GM23248 (cell line): Measurements from ENCODE around the gene XPO6. TPM values are rescaled to one million over a fixed set of nuclear protein-coding genes. Genes with fewer than 3 reads are reported as not detected.

Experiments
- DNase-seq: peaks from one replicate; pipeline ENCODE4 v3.0.0-alpha.2; 2015
- H2AFZ ChIP-seq: fragments of 200-600 bp; sonication (generic); 2 replicates; pipeline ENCODE4 v1.6.1; 2016; ENCODE audit warnings: antibody characterized with exemption
- H3F3A ChIP-seq: fragments of 200-600 bp; sonication (generic); 2 replicates; pipeline ENCODE4 v1.6.1; 2016; ENCODE audit warnings: mild to moderate bottlenecking, antibody characterized with exemption, mixed run types; ENCODE audit not compliant: insufficient read depth
- H3K27ac ChIP-seq: fragments of 200-600 bp; sonication (generic); 2 replicates; pipeline ENCODE4 v1.5.1; 2016; ENCODE audit warnings: mild to moderate bottlenecking
- H3K27me3 ChIP-seq: fragments of 200-600 bp; sonication (generic); replicated peaks from 2 replicates; pipeline ENCODE4 v1.6.1; 2016; ENCODE audit warnings: mild to moderate bottlenecking; ENCODE audit not compliant: insufficient read depth
- H3K36me3 ChIP-seq: fragments of 200-600 bp; sonication (generic); 2 replicates; pipeline ENCODE4 v1.6.1; 2016; ENCODE audit warnings: low read depth, mild to moderate bottlenecking
- H3K4me1 ChIP-seq: fragments of 200-600 bp; sonication (generic); 2 replicates; pipeline ENCODE4 v1.6.1; 2016; ENCODE audit warnings: mild to moderate bottlenecking; ENCODE audit not compliant: insufficient read depth
- H3K4me2 ChIP-seq: fragments of 200-600 bp; sonication (generic); one replicate; pipeline ENCODE4 v1.6.1; 2016; ENCODE audit warnings: mild to moderate bottlenecking; ENCODE audit not compliant: unreplicated experiment
- H3K4me3 ChIP-seq: fragments of 200-600 bp; sonication (generic); 2 replicates; pipeline ENCODE4 v1.5.1; 2016; ENCODE audit warnings: mild to moderate bottlenecking
- H3K79me2 ChIP-seq: fragments of 200-600 bp; sonication (generic); 2 replicates; pipeline ENCODE4 v1.6.1; 2016; ENCODE audit warnings: mild to moderate bottlenecking; ENCODE audit not compliant: insufficient read depth
- H3K9ac ChIP-seq: fragments of 200-600 bp; sonication (generic); 2 replicates; pipeline ENCODE4 v1.6.1; 2016; ENCODE audit warnings: mild to moderate bottlenecking
- H3K9me2 ChIP-seq: fragments of 200-600 bp; sonication (generic); 2 replicates; pipeline ENCODE4 v1.6.1; 2016; ENCODE audit warnings: mixed run types, mild to moderate bottlenecking, moderate library complexity; ENCODE audit not compliant: insufficient read depth
- H3K9me3 ChIP-seq: fragments of 200-600 bp; sonication (generic); one replicate; pipeline ENCODE4 v1.6.1; 2017; ENCODE audit warnings: low read depth
- H4K20me1 ChIP-seq: fragments of 200-600 bp; sonication (generic); 2 replicates; pipeline ENCODE4 v1.6.0; 2016; ENCODE audit not compliant: insufficient read depth
- EZH2 ChIP-seq: fragments of 200-600 bp; sonication (generic); IDR thresholded peaks from 2 replicates; pipeline ENCODE4 v1.6.1; 2018; ENCODE audit warnings: antibody characterized with exemption, mild to moderate bottlenecking; ENCODE audit not compliant: insufficient read depth, poor library complexity, severe bottlenecking
- EZH2phosphoT487 ChIP-seq: fragments of 200-600 bp; sonication (generic); IDR thresholded peaks from 2 replicates; pipeline ENCODE4 v1.6.1; 2018; ENCODE audit warnings: antibody characterized with exemption, moderate library complexity, mild to moderate bottlenecking, low read depth; ENCODE audit not compliant: insufficient read depth
- WGBS, 2 experiments: methylation state at CpG; one replicate each; pipeline ENCODE4 v1.1.6; 2015 to 2017; ENCODE audit warnings: low lambda C conversion rate in 2 of 2, low coverage in 1 of 2; ENCODE audit errors: missing lambda C conversion rate in 2 of 2; 5-methylcytosine and 5-hydroxymethylcytosine counted together
- in situ Hi-C: fragments of 300-500 bp; cut with MboI; formaldehyde crosslinking; loops from 2 replicates; pipeline ENCODE4 v1.15.0; 2020
- polyA plus RNA-seq: library from polyadenylated mRNA; unstranded; fragments of >200 nt; fragmentation: Nextera tagmentation; extraction: Ambion mirVana; gene quantifications from 2 replicates; pipeline ENCODE4 v1.2.1, GENCODE V29; 2016
- total RNA-seq: library from RNA; depleted of rRNA; stranded (reverse); fragments of >200 nt; shearing (Covaris generic); gene quantifications from 2 replicates; pipeline ENCODE4 v1.2.3, GENCODE V29; 2014

Gene XPO6
- total and polyA plus RNA-seq, 2 experiments from 2014 or later, result 50.7 to 118 TPM

DNA sequence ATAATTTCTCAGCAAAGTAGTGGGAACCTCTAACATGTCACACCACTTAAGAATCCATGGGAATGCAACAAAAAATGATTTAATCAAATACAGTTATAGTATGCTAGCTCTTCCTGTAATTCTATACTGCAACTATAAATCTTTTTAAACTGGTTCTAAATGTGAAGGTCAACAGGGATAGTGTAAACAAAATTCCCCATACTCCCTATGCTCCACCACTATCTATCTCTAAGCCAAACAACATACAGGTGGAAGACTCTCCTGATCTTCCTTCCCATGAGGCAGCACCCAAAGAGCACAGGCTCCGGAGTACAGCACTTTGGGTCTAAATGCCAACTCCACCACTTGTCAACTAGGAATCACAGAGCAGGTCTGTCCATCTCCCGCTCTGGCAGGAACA lies 4.4 kb downstream of the XPO6 start:
- Histone ChIP-seq H3K9me3 (no peaks in the 10 kb centered on the region), H3K27ac (no peak overlapping the region), H3K27me3 (no peaks in the 10 kb centered on the region), H3K79me2 (peaks cover 94% of the 10 kb centered on the region), H3K9me2 (no peaks in the 10 kb centered on the region), H3K4me2 (no peak overlapping the region), H3K4me1 (peaks cover 11% of the 10 kb centered on the region; the same call in 1 of the 2 replicates), H3K4me3 (no peak overlapping the region), H3K9ac (no peak overlapping the region), H4K20me1 (peaks cover 16% of the 10 kb centered on the region), H2AFZ (no peak overlapping the region), H3K36me3 (peaks cover 33% of the 10 kb centered on the region; the same call in 1 of the 2 replicates), H3F3A (peaks cover 3% of the 10 kb centered on the region; the same call in 1 of the 2 replicates)
- in situ Hi-C loops, result no loop called here
- TF ChIP-seq EZH2phosphoT487 (no peak), EZH2 (no peak)
- 97 to 100% methylated on average over 2 of the region's 2 CpGs for WGBS, 2 experiments
- no peak for DNase-seq

DNA sequence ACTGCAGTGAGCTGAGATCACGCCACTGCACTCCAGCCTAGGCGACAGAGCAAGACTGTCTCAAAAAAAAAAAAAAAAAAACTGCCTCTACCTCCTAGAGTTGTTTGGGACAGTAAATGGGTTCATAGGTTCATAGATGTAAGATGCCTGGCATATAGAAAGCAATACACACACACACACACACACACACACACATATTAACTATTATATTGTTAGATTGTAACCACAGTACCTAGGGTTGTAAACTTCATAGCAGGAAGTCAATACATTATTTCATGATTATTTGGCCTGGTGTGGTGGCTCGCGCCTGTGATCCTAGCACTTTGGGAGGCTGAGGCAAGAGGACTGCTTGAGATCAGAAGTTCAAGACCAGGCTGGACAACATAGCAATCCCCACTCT lies 5.8 kb downstream of the XPO6 start:
- H3K27me3 ChIP-seq, result no peaks in the 10 kb centered on the region
- H2AFZ ChIP-seq, result no peak overlapping the region
- no peaks in the 10 kb centered on the region for H3K9me2 ChIP-seq
- no peak overlapping the region for H3K4me3 ChIP-seq
- peaks cover 10% of the 10 kb centered on the region; the same call in 1 of the 2 replicates for H3K4me1 ChIP-seq
- H3K4me2 ChIP-seq, result no peak overlapping the region
- peaks cover 100% of the 10 kb centered on the region for H3K79me2 ChIP-seq
- no peak overlapping the region for H3K9ac ChIP-seq
- TF ChIP-seq EZH2 (no peak), EZH2phosphoT487 (no peak)
- peaks cover 19% of the 10 kb centered on the region for H4K20me1 ChIP-seq
- no peak overlapping the region for H3K27ac ChIP-seq
- no peaks in the 10 kb centered on the region for H3F3A ChIP-seq
- peaks cover 37% of the 10 kb centered on the region; the same call in 1 of the 2 replicates for H3K36me3 ChIP-seq
- no peaks in the 10 kb centered on the region for H3K9me3 ChIP-seq
- DNase-seq, result no peak
- in situ Hi-C loops, result no loop called here
- WGBS, 2 experiments, result 97 to 98% methylated on average over 4 of the region's 4 CpGs

DNA sequence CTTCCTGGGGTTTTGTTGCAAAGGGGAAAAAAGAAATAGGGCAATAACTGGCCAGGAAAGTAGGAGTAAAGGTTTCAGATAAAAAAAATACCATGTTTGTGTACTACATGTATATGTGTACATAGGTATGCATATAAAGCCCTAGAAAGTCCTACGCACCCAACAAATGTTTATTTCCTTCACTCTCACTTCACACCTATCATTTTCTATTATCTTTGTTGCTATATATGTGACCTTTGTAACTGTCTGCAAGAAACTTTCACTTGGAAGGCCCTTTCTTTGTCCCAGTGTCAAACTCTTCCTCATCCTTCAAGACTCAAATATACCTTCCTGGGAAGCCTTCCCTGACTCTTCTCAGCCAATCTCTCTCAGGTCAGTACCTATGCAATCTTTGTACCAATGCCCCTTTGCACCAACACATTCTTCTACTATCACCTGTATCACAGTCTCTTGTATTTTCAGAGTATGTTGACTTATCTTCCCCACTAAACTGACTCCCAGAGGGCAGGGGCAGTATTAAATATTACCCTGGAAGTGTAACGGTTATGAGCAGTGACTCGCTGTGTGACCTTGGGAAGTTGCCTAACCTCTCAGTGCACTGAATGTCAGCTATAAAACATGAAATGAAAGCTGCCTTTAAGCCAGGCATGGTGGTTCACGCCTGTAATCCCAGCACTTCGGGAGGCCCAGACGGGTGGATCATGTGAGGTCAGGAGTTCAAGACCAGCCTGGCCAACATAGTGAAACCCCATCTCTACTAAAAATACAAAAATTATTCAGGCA lies 6.5 kb downstream of the XPO6 start:
- Histone ChIP-seq H3K9me3 (no peaks in the 10 kb centered on the region), H3K27me3 (no peaks in the 10 kb centered on the region), H3K27ac (no peak overlapping the region), H3K4me3 (no peak overlapping the region), H2AFZ (no peak overlapping the region), H3F3A (no peaks in the 10 kb centered on the region; the same call in 1 of the 2 replicates), H3K36me3 (peaks cover 39% of the 10 kb centered on the region; the same call in 1 of the 2 replicates), H3K9me2 (no peaks in the 10 kb centered on the region), H4K20me1 (peaks cover 15% of the 10 kb centered on the region), H3K4me2 (no peak overlapping the region), H3K79me2 (peaks cover 100% of the 10 kb centered on the region), H3K4me1 (peaks cover 8% of the 10 kb centered on the region; the same call in 1 of the 2 replicates), H3K9ac (no peak overlapping the region)
- no peak for TF ChIP-seq EZH2
- no peak for TF ChIP-seq EZH2phosphoT487
- in situ Hi-C loops, result no loop called here
- DNase-seq, result no peak
- WGBS, 2 experiments, result 83 to 97% methylated on average over 6 of the region's 6 CpGs

DNA sequence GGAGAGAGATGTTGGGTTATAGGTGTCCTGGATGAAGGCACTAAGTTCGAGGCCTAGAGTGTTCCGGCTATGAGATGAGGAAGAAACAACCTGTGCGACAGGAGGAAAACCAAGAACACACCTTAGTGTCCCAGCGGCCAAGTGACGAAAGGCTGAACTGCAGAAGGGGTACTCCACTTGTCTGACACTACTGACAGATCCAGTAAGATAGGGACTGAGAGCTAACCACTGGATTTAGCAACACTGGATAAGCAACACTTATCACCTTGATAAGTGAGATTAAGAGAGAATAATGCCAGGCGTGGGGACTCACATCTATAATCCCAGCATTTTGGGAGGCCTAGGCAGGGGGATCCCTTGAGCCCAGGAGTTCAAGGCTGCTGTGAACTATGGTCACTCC lies 7.1 kb downstream of the XPO6 start:
- Histone ChIP-seq H3K4me1 (0 out of 2 replicates have a peak, but pooled peaks cover under 1% of the 10 kb centered on the region), H3K9ac (no peak overlapping the region), H3K27ac (no peak overlapping the region), H3K27me3 (no peaks in the 10 kb centered on the region), H3K9me2 (no peaks in the 10 kb centered on the region), H3K4me2 (no peak overlapping the region), H3F3A (no peaks in the 10 kb centered on the region; the same call in 1 of the 2 replicates), H3K79me2 (peaks cover 100% of the 10 kb centered on the region), H3K4me3 (no peak overlapping the region), H3K36me3 (peaks cover 39% of the 10 kb centered on the region; the same call in 1 of the 2 replicates), H3K9me3 (no peaks in the 10 kb centered on the region), H2AFZ (no peak overlapping the region), H4K20me1 (peaks cover 10% of the 10 kb centered on the region)
- TF ChIP-seq EZH2phosphoT487 (no peak), EZH2 (no peak)
- in situ Hi-C loops, result no loop called here
- no peak for DNase-seq
- 75 to 82% methylated on average over 6 of the region's 6 CpGs for WGBS, 2 experiments
